ENCODE data around the gene ATXN1.

The ATXN1 gene

DNA sequence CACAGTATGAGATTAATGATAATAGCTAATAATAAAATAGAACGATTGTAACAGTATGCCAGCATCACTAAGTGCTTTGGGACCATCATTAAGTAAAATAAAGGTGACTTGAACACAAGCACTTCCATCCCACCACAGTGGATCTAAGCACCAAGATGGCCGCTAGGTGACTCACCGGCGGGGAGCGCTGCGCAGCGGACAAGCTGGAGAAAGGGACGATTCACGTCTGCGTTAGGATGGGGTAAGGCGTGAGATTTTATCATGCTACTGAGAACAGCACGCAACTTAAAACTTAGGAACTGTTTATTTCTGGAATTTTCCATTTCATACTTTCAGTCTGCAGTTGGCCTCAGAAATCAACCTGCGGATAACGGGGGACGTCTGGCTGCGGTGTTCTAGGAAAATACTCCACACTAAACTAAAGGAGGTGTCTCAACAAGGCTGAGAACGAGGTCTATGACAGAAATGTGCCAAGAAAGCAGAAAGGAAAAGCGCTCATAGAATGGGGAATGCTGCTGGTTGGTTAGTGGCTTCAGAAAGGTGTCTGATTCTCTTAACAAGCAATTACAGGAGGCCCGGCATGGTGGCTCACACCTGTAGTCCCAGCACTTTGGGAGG lies 408.3 kb downstream of the ATXN1 start:
- H3K4me3 ChIP-seq (ENCODE audit: low read depth, low read length), result no peak overlapping the region
- TF ChIP-seq, protein P1, sequence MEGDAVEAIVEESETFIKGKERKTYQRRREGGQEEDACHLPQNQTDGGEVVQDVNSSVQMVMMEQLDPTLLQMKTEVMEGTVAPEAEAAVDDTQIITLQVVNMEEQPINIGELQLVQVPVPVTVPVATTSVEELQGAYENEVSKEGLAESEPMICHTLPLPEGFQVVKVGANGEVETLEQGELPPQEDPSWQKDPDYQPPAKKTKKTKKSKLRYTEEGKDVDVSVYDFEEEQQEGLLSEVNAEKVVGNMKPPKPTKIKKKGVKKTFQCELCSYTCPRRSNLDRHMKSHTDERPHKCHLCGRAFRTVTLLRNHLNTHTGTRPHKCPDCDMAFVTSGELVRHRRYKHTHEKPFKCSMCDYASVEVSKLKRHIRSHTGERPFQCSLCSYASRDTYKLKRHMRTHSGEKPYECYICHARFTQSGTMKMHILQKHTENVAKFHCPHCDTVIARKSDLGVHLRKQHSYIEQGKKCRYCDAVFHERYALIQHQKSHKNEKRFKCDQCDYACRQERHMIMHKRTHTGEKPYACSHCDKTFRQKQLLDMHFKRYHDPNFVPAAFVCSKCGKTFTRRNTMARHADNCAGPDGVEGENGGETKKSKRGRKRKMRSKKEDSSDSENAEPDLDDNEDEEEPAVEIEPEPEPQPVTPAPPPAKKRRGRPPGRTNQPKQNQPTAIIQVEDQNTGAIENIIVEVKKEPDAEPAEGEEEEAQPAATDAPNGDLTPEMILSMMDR (IDR thresholded peaks at IDR 0.05; ENCODE audit: low read depth, low read length, missing control alignments), result no peak
- no peak for DNase-seq (ENCODE audit: low read depth)

DNA sequence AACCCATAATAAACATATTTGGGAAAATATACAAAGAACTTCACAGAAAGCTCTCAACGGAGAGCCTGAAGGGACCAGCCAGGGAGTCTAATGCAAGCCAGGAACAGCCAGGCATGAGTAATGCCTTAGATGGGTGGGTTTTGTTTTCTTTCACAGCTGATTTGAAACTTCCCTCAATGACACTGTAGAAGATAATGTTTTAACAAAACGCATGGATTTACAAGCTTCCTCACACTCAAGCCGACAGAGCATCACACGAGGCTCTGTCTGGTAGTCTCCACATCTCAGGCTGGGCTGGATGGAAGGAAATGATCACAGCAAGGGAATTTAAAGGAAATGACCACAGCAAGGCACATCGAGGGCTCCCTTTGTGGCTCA lies 409.0 kb downstream of the ATXN1 start:
- no peak for DNase-seq (ENCODE audit: low read depth)
- no peak overlapping the region for H3K4me3 ChIP-seq (ENCODE audit: low read depth, low read length)
- TF ChIP-seq, protein P1 (IDR thresholded peaks at IDR 0.05; ENCODE audit: low read depth, low read length, missing control alignments), result no peak

DNA sequence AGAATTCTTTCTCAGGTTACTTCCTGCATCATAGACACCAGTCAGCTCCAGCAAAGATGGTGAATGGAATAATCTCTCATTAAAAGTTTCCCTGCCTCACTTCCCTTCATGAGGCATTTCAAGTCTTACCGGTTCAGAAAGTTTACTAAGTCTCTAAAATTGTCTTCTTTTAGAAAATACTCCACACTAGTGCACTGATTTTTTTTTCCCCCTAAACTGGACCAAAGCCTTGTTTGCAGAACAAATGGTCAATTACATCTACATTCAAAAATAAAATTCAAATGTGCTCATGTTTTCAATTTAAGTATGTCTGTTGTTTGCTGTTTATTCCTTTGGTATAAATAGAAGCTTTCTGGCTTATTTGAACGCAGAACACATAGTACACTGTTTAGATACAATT lies 411.7 kb downstream of the ATXN1 start:
- no peak overlapping the region for H3K4me3 ChIP-seq (ENCODE audit: low read depth, low read length)
- DNase-seq (ENCODE audit: low read depth), result no peak
- TF ChIP-seq, protein P1 (IDR thresholded peaks at IDR 0.05; ENCODE audit: low read depth, low read length, missing control alignments), result no peak

DNA sequence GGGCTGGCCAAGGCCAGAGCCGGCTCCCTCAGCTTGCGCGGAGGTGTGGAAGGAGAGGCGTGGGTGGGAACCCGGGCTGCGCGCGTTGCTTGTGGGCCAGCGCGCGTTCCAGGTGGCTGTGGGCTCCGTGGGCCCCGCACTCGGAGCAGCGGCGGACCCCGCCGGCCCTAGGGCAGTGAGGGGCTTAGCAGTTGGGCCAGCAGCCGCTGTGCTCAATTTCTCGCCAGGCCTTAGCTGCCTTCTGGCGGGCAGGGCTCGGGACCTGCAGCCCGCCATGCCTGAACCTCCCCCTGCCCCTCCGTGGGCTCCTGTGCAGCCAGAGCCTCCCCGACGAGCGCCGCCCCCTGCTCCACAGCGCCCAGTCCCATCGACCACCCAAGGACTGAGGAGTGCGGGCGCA lies 414.4 kb downstream of the ATXN1 start:
- TF ChIP-seq, protein P1 (IDR thresholded peaks at IDR 0.05; ENCODE audit: low read depth, low read length, missing control alignments), result no peak
- H3K4me3 ChIP-seq (ENCODE audit: low read depth, low read length), result no peak overlapping the region
- DNase-seq (ENCODE audit: low read depth), result no peak

DNA sequence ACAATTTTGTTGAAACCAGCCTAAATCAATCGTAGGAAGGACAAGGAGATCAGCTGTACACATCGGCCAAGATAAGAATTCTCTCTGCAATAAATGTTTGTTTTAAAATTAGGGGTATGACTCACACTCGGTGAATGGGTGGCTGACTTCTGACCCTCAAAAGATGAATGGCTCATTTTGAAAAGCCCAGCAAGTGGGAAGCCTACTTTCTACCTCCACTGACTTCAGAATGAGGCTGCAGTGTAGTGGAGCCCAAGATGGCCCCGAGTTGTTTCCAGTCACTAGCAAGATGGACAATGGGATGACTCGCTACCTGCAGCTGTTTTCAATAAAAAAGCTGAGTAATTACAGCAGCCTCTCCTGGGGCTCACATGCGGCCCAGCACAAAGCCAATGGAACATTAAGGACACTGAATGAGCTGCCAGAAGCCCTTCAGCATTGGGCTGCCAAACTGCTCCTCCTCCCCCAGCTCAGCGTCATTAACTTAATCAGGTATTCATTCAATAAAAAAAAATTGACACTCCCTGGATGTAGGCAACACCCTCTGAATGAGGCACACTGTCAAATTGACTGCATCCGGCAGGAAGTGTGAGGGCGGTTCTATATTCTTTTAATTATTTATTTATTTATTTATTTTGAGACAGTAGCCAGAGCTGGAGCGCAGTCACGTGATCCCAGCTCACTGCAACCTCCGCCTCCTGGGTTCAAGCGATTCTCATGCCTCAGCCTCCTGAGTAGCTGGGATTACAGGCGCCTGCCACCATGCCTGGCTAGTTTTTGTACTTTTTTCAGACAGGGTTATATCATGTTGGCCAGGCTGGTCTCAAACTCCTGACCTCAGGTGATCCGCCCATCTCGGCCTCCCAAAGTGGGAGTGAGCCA lies 415.6 kb downstream of the ATXN1 start:
- DNase-seq (ENCODE audit: low read depth), result no peak
- TF ChIP-seq, protein P1 (IDR thresholded peaks at IDR 0.05; ENCODE audit: low read depth, low read length, missing control alignments), result no peak
- H3K4me3 ChIP-seq (ENCODE audit: low read depth, low read length), result no peak overlapping the region

DNA sequence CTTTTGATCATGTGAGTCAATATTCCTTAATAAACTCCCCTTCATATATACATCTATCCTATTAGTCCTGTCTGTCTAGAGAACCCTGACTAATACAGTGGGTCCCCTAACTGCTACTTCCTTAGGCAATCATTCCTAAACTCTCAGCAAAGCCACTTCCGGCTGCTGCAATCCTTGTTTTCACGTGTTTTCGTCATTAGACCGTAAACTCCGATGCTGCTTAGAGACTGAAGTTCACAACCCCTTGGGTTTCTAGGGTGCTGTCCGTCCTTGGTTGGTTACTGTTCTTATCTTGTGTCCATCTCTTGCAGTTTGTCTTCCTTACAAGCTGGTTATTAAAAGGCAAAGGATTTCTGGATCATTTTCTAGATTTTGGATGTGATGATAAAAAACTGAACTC lies 416.5 kb downstream of the ATXN1 start:
- TF ChIP-seq, protein P1 (IDR thresholded peaks at IDR 0.05; ENCODE audit: low read depth, low read length, missing control alignments), result no peak
- H3K4me3 ChIP-seq (ENCODE audit: low read depth, low read length), result no peak overlapping the region
- DNase-seq (ENCODE audit: low read depth), result no peak
